ENCODE measurements around the gene PTPA. TPM values are rescaled to one million over a fixed set of nuclear protein-coding genes. Genes with fewer than 3 reads are reported as not detected.

PTPA gene
- total RNA-seq, 1 experiment from 2014 or later = 62.7 TPM

DNA sequence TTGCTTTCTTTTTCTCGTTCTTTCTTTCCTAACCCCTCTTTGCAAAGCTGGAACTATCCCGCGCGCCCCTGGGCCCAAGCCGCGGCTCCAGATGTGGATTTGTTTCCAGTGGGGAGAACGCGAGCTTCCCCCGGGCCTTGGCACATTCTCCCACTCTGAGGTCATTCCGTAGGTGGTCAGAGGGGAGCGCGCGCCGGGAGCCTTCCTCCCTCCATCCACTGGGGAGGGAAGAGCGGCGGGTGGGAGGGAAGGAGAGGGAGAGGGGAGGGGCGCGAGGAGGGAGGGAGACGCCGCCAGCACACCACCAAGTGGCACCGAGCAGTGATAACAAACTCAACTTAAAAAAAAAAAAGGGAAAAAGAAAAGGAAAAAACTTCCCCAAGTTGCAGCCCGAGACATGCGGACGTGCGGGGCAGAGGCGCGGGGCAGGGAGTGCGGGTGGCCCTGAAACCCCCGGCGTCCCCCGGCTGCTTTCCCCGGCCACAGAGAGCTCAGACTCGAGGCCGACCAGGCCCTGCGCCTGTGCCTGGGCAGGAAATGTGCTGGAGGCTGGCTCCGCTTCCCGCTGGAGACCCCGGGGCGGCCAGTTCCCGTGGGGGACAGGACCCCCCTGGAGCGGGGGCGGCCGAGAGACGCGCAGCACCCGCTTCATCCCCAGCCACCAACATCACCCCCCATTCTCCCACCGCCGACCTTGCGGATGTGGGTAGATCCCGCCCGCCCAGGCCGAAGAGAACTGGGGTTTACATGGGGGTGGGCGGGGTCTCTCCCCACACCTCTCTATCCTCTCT is 63.7 kb downstream of the PTPA start:
- no peak overlapping the region for H3K27ac ChIP-seq (ENCODE audit: low read length)
- H3K36me3 ChIP-seq (ENCODE audit: insufficient read depth, low read length) = no peaks in the 10 kb centered on the region
- H3K4me3 ChIP-seq (ENCODE audit: low read length) = peak overlapping the region; percentile 74
- peak overlapping the region; percentile 67 for H3K9ac ChIP-seq (ENCODE audit: low read length)
- H3K79me2 ChIP-seq (ENCODE audit: low read length) = no peaks in the 10 kb centered on the region
- peaks cover 6% of the 10 kb centered on the region; the same call in 1 of the 2 replicates for H4K20me1 ChIP-seq (ENCODE audit: insufficient read depth, low read depth, low read length)
- peaks cover 46% of the 10 kb centered on the region for H3K4me1 ChIP-seq (ENCODE audit: low read length)
- DNase-seq = no peak
- H2AFZ ChIP-seq (ENCODE audit: low read length) = 0 out of 2 replicates have a peak overlapping the region, but pooled peaks have one; percentile 66
- no peaks in the 10 kb centered on the region for H3K9me3 ChIP-seq (ENCODE audit: low read length)
- no peaks in the 10 kb centered on the region for H3K9me2 ChIP-seq (replicated peaks; ENCODE audit: insufficient read depth, low read length)
- no peaks in the 10 kb centered on the region; the same call in 1 of the 2 replicates for H3K27me3 ChIP-seq (ENCODE audit: low read length)
- H3K4me2 ChIP-seq (ENCODE audit: low read depth, low read length, poor library complexity, severe bottlenecking) = peak overlapping the region; percentile 97

DNA sequence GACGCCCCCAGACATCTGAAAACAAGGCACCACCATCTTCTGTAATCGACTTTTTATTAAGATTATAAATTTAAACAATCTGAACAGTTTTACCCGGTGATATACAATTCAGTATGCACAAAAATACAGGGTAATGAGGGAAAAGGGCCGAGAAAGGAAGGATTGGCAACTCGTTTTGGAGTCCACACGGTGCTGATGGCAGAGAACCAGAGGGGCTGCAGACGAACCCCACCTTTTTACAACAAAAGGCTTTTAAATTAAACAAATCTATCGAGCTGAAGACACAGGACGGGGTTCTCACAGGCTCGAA is 64.3 kb downstream of the PTPA start:
- H3K9me3 ChIP-seq (ENCODE audit: low read length) = no peaks in the 10 kb centered on the region
- peak overlapping the region; percentile 74 for H3K4me3 ChIP-seq (ENCODE audit: low read length)
- no peaks in the 10 kb centered on the region; the same call in 1 of the 2 replicates for H3K27me3 ChIP-seq (ENCODE audit: low read length)
- H3K27ac ChIP-seq (ENCODE audit: low read length) = no peak overlapping the region
- H3K9me2 ChIP-seq (replicated peaks; ENCODE audit: insufficient read depth, low read length) = no peaks in the 10 kb centered on the region
- H3K9ac ChIP-seq (ENCODE audit: low read length) = peak overlapping the region; percentile 67
- H2AFZ ChIP-seq (ENCODE audit: low read length) = peak overlapping the region; percentile 90
- peak overlapping the region; percentile 97 for H3K4me2 ChIP-seq (ENCODE audit: low read depth, low read length, poor library complexity, severe bottlenecking)
- peak; percentile 51 for DNase-seq
- H3K4me1 ChIP-seq (ENCODE audit: low read length) = peaks cover 46% of the 10 kb centered on the region
- no peaks in the 10 kb centered on the region for H3K36me3 ChIP-seq (ENCODE audit: insufficient read depth, low read length)
- peaks cover 6% of the 10 kb centered on the region; the same call in 1 of the 2 replicates for H4K20me1 ChIP-seq (ENCODE audit: insufficient read depth, low read depth, low read length)
- no peaks in the 10 kb centered on the region for H3K79me2 ChIP-seq (ENCODE audit: low read length)

DNA sequence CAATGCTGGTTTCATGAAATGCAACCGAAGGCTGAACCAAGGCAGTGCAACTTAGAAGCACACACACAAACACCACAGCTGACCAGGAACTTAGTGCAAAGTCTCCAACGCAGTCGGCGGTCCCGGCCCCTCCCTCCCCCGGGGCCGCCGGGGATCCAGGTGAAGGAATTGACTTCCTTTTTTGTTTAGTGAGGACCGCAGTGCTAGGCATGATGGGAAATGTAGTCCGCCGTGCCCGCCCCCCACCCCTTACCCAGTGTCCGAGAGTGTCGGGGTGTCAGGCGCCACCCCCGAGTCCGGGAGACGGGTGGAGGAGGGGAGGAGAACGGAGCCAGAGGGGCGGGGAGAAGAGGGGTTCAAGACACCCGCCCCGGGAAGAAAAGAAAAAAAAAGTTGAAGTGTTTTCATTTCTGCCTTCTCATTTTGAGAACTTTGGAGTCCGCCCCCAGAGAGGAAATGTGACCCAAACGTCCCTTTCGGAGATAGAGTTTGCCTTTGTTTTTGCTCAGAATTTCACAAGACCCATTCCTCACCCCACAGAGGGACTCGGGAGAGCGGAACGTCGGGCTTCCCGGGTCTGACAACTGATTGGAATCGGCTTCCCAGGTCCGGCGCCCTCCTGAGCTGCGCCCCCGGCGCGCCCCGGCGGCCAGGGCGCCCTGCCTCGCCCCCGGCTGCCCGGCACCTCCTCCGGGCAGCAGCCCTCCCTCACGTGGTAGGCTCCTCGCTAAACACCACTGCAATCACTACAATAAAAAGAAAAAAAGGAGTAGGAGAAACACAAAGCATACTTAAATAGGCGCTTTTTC is 64.8 kb downstream of the PTPA start:
- no peak overlapping the region for H3K27ac ChIP-seq (ENCODE audit: low read length)
- peak overlapping the region; percentile 74 for H3K4me3 ChIP-seq (ENCODE audit: low read length)
- DNase-seq = peak; percentile 80
- H3K9me2 ChIP-seq (replicated peaks; ENCODE audit: insufficient read depth, low read length) = no peaks in the 10 kb centered on the region
- H3K4me1 ChIP-seq (ENCODE audit: low read length) = peaks cover 46% of the 10 kb centered on the region
- no peaks in the 10 kb centered on the region for H3K79me2 ChIP-seq (ENCODE audit: low read length)
- H3K9ac ChIP-seq (ENCODE audit: low read length) = peak overlapping the region; percentile 67
- no peaks in the 10 kb centered on the region; the same call in 1 of the 2 replicates for H3K27me3 ChIP-seq (ENCODE audit: low read length)
- peak overlapping the region; percentile 90 for H2AFZ ChIP-seq (ENCODE audit: low read length)
- H4K20me1 ChIP-seq (ENCODE audit: insufficient read depth, low read depth, low read length) = peaks cover 6% of the 10 kb centered on the region; the same call in 1 of the 2 replicates
- H3K9me3 ChIP-seq (ENCODE audit: low read length) = no peaks in the 10 kb centered on the region
- H3K36me3 ChIP-seq (ENCODE audit: insufficient read depth, low read length) = no peaks in the 10 kb centered on the region
- H3K4me2 ChIP-seq (ENCODE audit: low read depth, low read length, poor library complexity, severe bottlenecking) = peak overlapping the region; percentile 97

DNA sequence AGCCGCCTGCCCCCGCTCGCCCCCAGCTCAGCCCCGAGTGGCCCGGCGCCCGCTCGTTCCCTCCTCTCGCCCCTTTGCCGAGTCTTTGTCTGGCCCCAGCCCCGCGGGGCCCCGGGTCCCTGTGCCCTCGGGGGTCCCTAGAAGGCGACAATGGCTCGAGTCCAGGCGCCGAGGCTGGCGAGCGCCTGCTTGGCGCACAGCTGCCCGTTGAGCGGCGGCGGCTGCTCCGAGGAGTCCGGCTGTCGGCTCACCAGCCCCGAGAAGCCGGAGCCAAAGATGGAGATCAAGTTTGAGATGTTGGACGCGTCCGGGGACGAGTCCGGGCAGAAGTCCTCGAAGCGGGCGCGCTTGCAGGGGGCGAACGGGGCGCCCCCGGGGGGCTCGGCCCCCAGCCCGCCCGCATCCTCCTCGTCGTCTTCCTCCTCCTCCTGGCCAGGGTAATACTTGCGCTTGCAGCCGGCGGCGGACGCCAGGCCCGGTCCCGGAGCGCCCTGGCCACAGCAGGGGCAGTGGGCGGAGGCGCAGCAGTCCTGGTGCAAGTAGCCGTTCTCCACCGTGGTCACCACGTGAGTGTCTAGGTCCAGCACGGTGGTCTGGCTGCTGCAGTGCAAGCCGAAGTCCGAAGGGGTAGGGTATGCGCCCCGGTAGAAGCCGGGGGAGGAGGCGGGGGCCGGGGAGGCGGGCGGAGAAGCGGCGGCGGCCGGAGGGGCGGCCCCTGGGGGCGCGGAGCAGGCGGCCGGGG is 65.7 kb downstream of the PTPA start:
- peaks cover 6% of the 10 kb centered on the region; the same call in 1 of the 2 replicates for H4K20me1 ChIP-seq (ENCODE audit: insufficient read depth, low read depth, low read length)
- no peaks in the 10 kb centered on the region for H3K36me3 ChIP-seq (ENCODE audit: insufficient read depth, low read length)
- H2AFZ ChIP-seq (ENCODE audit: low read length) = no peak overlapping the region
- no peak for DNase-seq
- H3K9me3 ChIP-seq (ENCODE audit: low read length) = no peaks in the 10 kb centered on the region
- peak overlapping the region; percentile 74 for H3K4me3 ChIP-seq (ENCODE audit: low read length)
- H3K4me1 ChIP-seq (ENCODE audit: low read length) = peaks cover 46% of the 10 kb centered on the region
- H3K79me2 ChIP-seq (ENCODE audit: low read length) = no peaks in the 10 kb centered on the region
- no peaks in the 10 kb centered on the region for H3K9me2 ChIP-seq (replicated peaks; ENCODE audit: insufficient read depth, low read length)
- no peak overlapping the region for H3K27ac ChIP-seq (ENCODE audit: low read length)
- no peak overlapping the region for H3K9ac ChIP-seq (ENCODE audit: low read length)
- no peaks in the 10 kb centered on the region; the same call in 1 of the 2 replicates for H3K27me3 ChIP-seq (ENCODE audit: low read length)
- H3K4me2 ChIP-seq (ENCODE audit: low read depth, low read length, poor library complexity, severe bottlenecking) = peak overlapping the region; percentile 97

DNA sequence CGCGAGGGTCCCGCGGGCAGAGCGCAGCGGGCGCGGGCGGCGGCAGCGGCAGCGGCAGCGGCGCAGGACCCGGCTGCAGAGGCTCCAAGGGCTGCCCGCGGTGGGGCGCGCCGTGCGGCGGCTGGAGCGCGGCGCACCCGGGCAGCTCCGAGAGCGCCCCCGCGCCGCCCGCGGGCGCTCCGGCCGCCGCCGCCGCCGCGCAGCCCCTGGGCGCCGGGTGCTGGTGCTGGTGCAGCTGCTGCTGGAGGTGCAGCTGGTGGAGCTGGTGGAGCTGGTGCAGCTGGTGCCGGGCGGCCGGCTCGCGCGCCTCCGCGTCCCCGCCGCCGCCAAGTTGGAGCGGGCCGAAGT is 66.2 kb downstream of the PTPA start:
- peak overlapping the region; percentile 65 for H3K9ac ChIP-seq (ENCODE audit: low read length)
- no peaks in the 10 kb centered on the region for H3K9me2 ChIP-seq (replicated peaks; ENCODE audit: insufficient read depth, low read length)
- H2AFZ ChIP-seq (ENCODE audit: low read length) = peak overlapping the region; percentile 79; the same call in 1 of the 2 replicates
- no peak overlapping the region for H3K27ac ChIP-seq (ENCODE audit: low read length)
- no peaks in the 10 kb centered on the region; the same call in 1 of the 2 replicates for H3K27me3 ChIP-seq (ENCODE audit: low read length)
- no peaks in the 10 kb centered on the region for H3K9me3 ChIP-seq (ENCODE audit: low read length)
- H3K36me3 ChIP-seq (ENCODE audit: insufficient read depth, low read length) = no peaks in the 10 kb centered on the region
- H3K4me3 ChIP-seq (ENCODE audit: low read length) = peak overlapping the region; percentile 70
- DNase-seq = peak; percentile 75
- H4K20me1 ChIP-seq (ENCODE audit: insufficient read depth, low read depth, low read length) = peaks cover 6% of the 10 kb centered on the region; the same call in 1 of the 2 replicates
- H3K4me2 ChIP-seq (ENCODE audit: low read depth, low read length, poor library complexity, severe bottlenecking) = peak overlapping the region; percentile 90
- H3K4me1 ChIP-seq (ENCODE audit: low read length) = peaks cover 46% of the 10 kb centered on the region
- H3K79me2 ChIP-seq (ENCODE audit: low read length) = no peaks in the 10 kb centered on the region

DNA sequence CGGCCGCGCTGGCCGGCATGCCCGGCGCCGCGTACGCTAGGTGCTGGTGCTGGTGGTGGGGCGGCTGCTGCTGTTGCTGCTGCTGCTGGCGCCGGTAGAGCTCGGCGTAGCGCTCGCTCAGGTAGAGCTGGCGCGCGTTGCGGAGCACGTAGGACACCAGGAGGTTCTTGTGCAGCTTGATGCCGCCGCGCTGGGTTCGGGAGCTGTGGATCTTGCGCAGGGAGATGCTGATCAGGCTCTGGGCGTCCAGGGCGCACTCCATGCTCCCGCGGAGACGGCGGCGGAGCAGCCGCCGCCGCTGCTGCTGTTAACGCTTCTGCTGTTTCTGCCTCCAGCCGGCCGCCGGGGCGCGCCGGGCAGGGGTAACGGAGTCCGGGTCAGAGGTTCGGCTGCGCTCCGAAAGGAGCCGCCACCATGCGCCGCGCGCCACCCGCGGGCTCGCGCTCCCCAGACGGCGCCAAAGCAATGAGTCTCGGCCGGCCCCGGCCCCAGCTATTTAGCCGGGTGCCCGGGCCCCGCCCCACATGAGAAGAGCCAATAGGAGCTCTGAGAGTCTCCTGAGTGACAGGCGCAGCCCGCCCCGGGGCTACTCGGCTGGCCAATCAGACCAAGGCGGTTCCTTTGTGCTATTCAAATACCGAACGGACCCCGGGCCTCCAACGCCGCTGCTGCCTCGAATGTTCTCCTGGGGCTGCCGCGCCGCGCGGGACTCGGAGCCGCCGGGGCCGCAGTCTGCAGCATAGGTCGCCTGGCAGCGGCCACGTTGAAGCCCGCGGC is 66.8 kb downstream of the PTPA start, which contains the start of gene IER5L:
TSS of gene IER5L (minus strand) at position 471 of the 777 bp plus-strand sequence. CDS start at position 262, 209 bp downstream.
- H3K4me1 ChIP-seq (ENCODE audit: low read length) = peaks cover 46% of the 10 kb centered on the region
- H3K4me2 ChIP-seq (ENCODE audit: low read depth, low read length, poor library complexity, severe bottlenecking) = peak within 1 kb of the TSS; percentile 97
- DNase-seq = peak; percentile 98
- peak within 1 kb of the TSS; percentile 65 for H3K9ac ChIP-seq (ENCODE audit: low read length)
- no peaks in the 10 kb centered on the region; the same call in 1 of the 2 replicates for H3K27me3 ChIP-seq (ENCODE audit: low read length)
- H3K9me3 ChIP-seq (ENCODE audit: low read length) = no peaks in the 10 kb centered on the region
- no peaks in the 10 kb centered on the region for H3K9me2 ChIP-seq (replicated peaks; ENCODE audit: insufficient read depth, low read length)
- H3K79me2 ChIP-seq (ENCODE audit: low read length) = no peaks in the 10 kb centered on the region
- peak within 1 kb of the TSS; percentile 74 for H3K4me3 ChIP-seq (ENCODE audit: low read length)
- peak within 1 kb of the TSS; percentile 79; the same call in 1 of the 2 replicates for H2AFZ ChIP-seq (ENCODE audit: low read length)
- H3K36me3 ChIP-seq (ENCODE audit: insufficient read depth, low read length) = no peaks in the 10 kb centered on the region
- H4K20me1 ChIP-seq (ENCODE audit: insufficient read depth, low read depth, low read length) = peaks cover 6% of the 10 kb centered on the region; the same call in 1 of the 2 replicates
- H3K27ac ChIP-seq (ENCODE audit: low read length) = no peak within 1 kb of the TSS

DNA sequence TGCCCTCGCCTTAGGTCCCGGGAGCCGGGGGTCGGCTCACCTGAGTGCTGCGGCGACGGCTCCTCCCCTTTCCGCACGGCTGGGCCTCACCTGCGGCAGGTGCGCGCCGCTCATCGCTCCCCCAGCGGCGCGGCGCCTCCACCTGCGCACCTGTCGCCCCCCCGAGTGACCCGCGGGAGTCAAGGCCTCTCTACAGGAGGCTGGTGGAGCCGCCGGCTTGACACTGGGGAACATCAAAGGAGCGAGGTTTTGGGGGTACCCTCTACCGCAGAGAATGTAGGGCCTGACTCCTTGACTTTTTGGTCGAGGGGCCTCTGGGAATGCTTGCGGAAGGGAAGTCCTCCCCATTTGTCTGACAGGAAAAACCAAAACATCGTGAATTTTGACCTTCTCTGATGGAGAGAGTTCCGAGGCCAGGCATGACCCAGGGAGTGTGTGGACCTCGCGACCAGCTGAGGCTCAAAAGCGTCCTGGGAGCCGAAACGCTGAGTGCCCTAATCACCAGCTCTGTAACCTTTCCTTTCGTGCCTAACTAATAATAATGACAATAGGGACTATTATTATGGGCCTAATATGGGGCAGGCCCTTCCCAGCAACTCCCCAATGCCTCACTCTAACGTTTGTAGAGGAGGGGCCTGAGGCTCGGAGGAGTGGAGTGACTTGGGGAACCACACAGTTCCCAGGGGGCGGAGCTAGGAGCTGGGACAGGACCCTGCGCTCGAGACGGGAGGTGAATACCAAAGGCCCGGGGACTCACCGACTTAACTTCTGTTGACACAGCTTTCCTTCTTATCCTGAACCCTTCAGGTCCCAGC is 67.6 kb downstream of the PTPA start:
- peaks cover 44% of the 10 kb centered on the region for H3K4me1 ChIP-seq (ENCODE audit: low read length)
- H2AFZ ChIP-seq (ENCODE audit: low read length) = no peak overlapping the region
- peaks cover 6% of the 10 kb centered on the region; the same call in 1 of the 2 replicates for H4K20me1 ChIP-seq (ENCODE audit: insufficient read depth, low read depth, low read length)
- H3K4me2 ChIP-seq (ENCODE audit: low read depth, low read length, poor library complexity, severe bottlenecking) = peak overlapping the region; percentile 90
- H3K9me3 ChIP-seq (ENCODE audit: low read length) = no peaks in the 10 kb centered on the region
- H3K79me2 ChIP-seq (ENCODE audit: low read length) = no peaks in the 10 kb centered on the region
- peak overlapping the region; percentile 32; the same call in 1 of the 2 replicates for H3K4me3 ChIP-seq (ENCODE audit: low read length)
- no peak overlapping the region for H3K27ac ChIP-seq (ENCODE audit: low read length)
- H3K27me3 ChIP-seq (ENCODE audit: low read length) = no peaks in the 10 kb centered on the region; the same call in 1 of the 2 replicates
- DNase-seq = no peak
- H3K9ac ChIP-seq (ENCODE audit: low read length) = no peak overlapping the region
- no peaks in the 10 kb centered on the region for H3K36me3 ChIP-seq (ENCODE audit: insufficient read depth, low read length)
- H3K9me2 ChIP-seq (replicated peaks; ENCODE audit: insufficient read depth, low read length) = no peaks in the 10 kb centered on the region

All from Karpas-422 (cell line).